NCI-H1105 (cell line): ENCODE data around the gene ATP1A1.

Source experiments
- DNase-seq: peaks from one replicate; lab custom pipeline; 2025; lab: John Stamatoyannopoulos, UW

Gene ATP1A1

DNA sequence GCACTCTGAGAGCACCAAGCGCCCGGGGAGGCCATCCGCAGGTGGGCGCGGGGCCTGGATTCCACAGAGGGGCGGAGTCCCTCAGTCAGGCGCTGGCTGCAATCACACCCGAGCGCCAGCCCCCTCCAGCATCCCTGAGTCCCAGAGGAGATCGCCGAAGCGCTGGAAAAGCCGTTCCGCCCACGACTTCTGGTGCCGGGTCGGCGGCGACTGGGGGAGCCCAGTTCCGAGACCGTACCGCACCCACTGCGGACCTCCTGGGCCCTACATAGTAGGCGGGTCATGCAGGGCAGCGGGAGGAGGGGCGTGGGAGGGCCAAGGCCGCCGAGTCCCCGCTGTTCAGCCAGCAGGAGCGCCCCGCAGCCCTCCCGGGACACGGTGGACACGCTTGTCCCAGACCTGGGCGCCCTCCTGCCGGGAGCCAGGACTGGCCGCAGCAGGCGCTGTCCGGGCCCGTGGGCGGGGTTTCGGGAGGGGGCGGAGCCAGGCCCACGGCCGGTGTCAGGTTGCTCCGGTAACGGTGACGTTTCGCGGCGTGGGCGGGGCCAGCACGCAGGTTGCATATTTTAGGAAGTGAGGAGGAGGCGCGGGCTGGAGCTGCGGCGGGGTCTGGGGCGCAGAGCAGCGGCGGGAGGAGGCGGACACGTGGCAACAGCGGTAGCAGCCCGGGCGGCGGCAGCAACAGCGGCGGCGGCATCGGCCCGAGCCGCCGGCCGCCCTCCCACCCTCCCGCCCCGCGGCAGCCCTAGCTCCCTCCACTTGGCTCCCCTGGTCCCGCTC lies at the start of gene ATP1A1:
Gene ATP1A1, plus strand, starts transcription at position 594 of the 780 bp plus-strand sequence. CDS start 268 bp downstream, outside the sequence.
- DNase-seq = peak; percentile 82

DNA sequence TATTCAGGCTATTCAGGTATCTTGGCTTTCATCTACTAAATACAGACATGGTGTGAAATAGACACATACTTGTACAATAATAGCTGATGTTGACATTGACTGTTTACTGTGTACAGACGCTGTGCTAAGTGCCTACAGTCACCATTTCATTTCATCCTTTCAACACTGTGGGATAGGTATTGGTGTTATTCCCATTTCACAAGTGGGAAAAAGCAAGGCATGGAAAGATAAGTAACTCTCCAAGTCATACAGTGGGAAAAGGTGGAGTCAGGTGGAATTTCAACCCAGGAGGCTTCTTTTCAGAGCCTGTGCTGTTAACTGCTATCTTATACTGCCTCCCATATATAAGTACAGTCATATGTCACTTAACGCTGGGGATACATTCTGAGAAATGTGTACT lies 49.6 kb upstream of the ATP1A1 start:
- DNase-seq = no peak

DNA sequence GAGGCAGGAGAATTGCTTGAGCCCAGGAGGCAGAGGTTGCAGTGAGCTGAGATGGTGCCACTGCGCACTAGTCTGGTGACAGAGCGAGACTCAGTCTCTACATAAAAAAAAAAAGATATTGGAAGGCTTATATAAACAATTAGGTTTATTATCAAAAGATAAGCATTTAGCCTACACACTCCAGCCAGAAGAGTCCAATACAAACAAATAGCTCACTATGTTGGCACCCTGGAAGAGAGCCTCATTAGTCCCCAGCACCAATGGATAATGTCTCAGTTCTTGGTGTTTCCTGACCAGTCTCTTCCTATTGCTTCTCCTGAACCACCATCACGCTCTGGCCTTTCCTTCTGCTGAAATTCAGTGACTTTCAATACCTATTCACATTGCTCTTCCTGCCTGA lies 48.6 kb upstream of the ATP1A1 start:
- no peak for DNase-seq

DNA sequence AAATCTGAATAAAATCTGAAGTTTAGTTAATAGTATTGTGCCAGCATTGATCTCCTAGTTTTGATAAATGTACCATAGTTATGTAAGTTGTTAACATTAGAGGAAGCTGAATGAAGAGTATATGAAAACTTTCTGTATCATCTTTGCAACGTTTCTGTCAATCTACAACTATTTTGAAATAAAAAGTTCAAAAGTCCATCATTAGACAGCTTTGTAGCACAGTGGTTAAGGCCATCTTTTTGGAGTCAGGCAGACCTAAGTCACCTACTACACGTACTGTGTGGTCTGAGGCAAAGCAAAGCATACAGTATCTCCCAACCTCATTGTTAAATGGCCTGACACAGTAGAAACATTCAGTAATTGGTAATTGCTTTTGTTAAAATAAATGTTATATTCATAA lies 47.9 kb upstream of the ATP1A1 start:
- no peak for DNase-seq

DNA sequence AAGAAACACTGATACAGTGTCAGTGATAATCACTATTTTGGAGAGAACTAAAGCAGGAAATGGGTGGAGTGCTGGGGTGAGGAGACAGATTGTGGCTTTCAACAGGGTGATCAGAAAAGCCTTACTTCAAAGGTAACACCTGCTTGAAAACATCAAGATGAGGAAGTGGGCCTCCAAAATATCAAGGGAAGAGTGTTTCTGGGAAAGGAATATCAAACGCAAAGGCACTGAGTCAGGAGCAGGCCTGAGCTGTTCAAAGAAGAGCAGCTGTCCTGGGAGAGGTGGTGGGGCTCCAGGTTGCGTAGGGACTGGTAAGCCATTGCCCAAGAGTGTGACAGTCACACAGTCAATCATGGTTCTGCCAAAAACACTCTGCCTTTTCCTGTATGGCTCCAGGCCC lies 47.1 kb upstream of the ATP1A1 start:
- no peak for DNase-seq

DNA sequence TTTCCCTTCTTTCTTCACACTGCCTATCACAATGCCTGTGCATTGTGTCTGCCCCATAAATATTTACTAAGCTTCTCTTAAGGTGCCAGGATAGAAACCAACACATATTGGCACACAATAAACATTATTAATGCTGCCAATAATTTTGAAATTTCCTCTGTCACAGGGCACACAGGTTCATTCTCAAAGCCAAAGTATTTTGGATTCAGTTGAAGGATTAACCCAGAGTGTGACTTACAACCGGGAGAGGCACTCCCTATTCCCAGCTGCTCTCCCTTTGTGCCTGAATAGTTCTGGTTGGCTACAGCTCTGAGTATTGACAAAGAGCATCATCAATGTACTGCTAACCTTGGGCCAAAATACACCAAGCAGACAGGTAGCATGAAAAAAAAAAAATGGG lies 46.6 kb upstream of the ATP1A1 start:
- DNase-seq = no peak

DNA sequence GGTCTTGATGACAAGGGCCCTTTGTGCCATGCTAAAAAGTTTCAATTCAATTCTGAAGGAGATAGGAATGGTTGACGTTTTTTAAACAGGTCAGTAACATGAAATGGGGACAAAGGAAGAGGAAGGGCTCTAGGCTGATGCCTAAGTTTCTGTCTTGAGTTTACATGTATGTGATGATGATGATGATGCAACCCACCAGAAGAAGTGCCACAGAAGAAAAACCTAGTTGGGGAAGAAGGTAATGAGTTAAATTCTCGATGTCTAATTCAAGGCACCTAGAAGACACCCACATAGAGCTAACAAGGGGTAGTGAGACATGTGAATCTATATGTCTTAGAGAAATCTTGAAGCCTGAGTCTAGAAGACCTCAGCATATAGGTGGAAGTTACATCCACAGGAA lies 44.4 kb upstream of the ATP1A1 start:
- no peak for DNase-seq

DNA sequence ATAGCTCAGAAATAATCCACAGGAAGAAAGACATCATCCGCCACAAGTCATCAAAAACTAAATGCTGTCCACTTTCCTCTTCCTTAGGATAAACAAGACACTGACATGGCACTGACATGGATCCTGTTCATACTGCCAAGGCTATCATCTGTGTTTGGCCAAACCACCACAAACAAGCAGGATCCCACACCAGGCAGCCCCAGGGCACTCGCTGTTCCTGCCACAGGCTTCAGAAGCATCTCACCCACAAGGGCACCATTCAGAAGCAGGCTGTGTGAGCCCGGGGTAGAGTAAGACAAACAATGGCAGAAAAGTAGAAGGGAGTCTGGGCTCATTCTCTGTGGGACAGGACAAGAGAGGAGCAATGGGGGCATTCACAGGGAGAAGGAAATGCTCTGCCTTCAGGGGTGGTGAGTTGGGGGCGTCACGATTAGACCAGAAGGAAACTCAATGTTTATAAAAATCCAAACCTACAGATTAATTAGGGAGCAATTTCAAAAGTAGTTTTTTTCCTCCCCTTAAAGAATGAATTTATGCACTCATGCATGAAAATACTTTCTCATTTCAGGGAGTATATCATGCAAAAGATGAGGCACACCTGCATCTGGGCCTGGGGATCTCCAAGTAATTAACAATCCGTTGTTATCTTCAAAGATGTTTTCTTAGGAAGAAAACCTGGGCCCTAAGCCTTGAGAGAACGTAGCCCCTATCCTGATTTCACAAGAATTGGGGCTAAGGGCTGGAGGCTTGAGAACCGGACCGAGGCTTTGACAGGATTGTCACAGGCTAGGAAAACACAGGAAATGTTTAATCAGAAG lies 43.3 kb upstream of the ATP1A1 start:
- DNase-seq = no peak

DNA sequence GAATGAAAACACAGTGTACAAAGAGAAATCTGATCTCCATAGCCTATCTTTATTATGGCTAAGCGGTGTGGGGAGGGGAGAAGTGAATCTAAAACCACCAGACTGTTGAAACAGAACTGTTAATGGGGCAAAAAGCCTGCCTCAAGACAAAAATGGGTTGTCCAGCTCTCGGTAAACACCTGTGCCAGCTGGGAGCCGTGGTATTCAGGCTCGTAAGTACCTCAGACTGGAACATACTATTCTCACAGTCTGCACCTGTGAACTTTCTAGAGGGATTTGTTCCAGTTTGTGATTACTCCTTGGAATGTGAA lies 42.7 kb upstream of the ATP1A1 start:
- DNase-seq = peak; percentile 18

DNA sequence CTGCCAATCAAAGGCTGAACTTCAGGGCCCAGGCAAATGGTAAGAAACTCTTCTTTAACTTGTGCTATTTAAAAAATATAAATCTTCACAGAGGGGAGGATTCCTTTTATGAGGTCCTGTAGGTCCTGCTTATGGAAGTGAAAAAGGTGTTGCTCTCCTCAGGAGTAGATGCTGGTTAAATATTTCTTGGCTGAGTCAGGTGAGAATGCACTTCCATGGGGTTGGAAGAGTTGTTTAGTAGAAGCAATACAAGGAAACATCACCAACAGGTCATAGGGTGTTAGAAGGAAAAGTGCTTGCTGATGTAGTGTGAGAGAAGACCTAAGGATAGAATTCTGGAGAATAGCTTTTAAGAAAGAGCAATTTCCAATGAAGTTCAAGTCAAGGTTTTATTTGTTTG lies 42.2 kb upstream of the ATP1A1 start:
- no peak for DNase-seq

DNA sequence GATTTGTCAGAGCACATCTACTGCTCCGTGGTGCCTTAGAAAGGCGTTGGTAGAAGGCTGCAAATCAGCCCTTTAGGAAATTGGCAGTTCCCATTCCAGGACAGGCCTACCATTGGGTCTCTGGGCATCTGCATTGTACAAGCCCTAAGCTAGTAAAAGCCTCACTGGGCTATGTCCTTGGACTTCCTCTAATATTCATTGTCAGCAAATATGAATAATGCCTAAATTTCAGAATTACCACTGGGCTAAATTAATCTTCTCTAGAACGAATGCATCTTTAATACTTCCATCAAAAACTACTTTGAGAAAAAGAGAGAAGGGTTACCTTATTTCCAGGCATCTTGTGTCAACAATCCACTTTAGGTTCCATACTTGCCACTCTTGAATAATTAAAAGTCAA lies 41.5 kb upstream of the ATP1A1 start:
- no peak for DNase-seq

DNA sequence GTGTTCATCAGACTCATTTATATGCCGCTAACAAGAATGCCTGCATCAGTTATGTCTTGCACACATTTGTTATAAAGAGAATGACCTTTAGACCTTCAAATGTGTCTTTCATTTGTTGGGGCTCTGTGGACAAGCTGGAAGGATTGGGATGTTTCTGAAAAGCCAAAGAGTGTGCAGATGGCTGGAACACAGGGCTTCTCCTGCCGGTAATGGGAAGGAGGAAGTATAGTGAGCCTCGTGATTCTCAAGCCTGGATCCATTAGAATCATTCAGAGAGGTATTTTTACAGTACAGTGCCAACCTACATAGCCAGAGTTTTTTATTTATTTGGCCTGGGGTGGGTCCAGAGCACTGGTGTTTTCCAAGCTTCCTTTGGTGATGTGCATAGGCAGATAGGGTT lies 40.6 kb upstream of the ATP1A1 start:
- no peak for DNase-seq

DNA sequence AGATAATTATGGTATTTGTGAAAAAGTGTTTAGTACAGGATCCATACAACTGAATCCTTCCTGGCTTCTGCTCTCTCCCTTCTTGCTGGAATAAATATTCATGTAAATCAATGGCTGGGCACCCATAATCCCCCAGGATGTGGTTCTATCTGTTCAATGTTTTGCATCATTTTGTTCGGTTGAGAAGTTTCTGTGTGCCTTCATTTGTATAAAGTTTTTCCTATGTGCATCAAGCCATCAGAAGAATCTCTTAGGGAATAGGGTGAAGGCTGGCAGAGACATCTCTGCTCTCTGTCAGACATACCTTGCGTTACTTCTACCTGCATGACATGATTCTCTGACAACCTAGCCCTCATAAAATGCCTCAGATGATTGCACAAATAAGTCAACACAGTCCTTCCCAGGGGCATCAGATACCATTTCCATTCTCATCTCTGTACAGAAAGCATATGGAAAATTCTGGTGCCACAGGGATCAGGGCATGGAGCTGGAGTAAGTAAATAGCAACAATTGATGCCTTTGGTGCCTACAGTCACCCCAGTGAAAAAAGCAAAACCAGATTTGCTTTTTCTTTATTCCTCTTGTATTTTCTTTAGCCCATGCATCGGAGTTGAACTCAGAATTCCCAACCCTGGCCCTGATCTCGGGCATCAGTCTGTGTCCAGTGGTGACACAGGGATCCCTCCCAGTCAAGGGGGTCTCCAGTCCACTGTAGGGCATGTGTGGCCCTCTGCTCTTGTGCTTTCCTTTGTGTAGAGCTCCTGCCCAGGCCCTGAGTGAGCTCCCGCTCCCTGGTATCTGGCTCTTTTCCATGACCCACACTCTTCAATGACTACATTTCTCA lies 39.7 kb upstream of the ATP1A1 start:
- DNase-seq = no peak

DNA sequence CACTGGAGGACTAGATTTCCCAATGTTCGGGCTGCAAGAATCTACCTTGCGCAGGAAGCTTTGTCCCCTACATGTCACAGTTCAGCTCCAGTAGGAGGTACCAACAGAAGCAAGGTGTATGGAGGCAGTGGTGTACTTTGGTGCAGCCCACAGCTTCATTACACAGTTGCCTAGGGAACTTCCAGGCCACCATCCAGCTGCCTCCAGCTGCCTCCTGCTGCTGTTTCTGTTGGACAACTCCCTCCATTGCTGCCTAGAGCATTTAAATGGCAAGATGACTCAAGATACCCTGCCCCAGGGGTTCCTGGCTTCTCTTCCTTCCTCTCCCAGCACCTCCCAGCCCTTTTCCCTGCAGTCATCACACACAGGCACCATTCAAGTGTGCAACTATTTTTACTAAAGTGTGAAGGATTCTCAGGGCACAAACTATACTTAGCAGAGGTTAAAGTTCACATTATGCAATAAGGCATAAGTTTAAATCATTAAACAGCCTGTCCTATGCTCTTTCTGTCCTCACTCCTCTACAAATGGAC lies 39.0 kb upstream of the ATP1A1 start:
- no peak for DNase-seq

DNA sequence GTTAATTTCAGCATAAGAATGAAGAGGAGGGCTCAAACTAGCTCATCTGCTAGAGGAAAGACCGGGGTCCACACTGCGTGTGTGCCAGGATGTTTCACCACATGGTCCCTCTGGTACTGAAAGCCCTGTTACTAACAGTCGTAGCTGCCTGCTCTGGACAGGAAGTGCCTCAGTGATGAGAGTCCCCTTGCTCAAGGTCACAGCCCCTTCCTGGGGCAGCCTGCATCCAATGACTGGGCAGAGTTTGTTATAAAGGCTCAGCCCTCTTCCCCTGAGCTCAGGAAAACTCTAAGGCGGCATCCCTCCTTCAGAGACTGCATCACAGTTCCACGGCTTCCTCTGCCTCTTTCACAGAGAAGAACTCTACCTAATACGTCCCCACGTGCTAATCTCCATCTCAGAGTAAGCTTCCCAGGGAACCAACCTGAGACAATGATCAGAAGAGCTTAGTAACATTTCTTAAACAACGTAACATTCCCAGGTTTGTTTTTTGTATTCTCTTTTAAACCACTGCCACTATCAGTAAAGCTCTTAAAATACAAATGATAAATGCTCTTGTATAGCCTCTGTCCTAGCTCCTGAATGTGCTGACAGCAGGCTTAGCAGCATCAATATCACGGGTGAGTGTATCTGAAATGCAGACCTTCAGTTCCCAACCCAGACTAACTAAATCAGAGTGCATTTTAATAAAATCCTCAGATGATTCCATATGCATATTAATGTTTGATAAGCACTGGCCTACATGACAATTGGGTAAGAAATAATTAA lies 38.0 kb upstream of the ATP1A1 start:
- DNase-seq = no peak

DNA sequence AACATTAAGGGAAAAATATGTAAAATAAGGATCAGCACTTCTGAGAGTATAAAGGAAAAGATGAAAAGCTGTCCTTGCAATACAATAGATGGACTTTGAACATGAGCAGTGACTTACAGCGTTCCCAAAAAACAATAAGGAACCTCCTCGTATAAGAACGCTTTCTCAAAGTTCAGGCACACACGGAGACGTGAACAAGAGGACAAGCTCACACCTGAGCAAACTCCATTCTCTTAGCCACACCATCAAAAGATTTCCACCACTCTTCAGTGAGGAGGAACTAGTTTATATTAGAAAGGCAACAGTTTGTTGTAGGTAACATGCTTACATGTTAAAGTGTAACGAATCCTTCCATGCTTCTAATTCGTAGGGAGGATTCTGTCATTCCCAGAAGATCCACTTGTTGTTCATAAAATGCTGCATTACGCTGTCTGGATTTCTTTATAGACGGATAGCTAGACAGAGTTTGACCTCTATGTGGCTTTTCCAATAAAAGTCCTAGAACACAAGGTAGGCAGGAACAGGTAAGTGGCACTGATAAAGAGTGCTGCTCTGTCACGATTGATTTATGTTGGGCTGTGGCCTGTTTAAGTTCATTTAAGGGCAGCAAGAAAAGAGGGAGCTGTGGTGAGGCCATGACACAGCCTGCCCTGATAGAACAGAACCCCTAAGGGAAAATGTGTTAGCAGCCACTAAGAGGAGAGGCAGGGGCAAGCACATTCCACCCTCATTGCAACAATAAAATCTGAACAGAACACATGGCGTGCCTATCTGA lies 37.0 kb upstream of the ATP1A1 start:
- no peak for DNase-seq

DNA sequence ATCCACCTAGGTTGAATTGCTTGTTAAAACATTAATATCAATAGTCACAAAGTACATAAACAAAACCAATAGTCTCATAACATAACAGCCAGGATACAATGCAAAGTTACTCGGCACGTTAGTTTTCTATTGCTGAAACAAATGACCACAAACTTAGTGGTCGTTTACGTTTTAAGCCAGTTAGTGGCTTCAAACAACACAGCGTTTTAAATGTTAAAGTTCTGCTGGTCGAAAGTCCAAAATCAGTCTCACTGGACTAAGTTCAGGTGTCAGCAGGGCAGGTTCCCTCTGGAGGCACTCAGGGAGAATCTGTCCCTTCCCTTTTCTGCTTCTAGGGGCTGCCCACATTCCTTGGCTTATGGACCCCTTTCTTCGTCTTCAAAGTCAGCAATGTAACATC lies 35.6 kb upstream of the ATP1A1 start:
- no peak for DNase-seq

DNA sequence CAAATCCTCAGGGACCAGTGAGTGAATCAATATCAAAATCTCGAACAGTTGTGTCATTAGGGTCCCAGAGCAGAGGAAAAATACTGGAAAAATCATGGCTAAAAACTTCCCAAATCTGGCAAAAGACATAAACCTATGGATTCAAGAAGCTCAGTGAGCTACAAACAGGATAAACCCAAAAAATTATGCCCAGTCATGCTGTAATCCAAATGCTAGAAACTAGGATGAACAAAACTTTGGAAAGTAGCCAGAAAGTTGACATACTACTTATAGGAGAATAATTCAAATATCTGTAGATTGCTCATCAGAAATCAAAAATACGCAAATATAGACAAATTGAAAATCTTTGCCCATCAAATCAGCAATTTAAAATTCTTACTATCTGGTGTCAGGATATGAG lies 34.6 kb upstream of the ATP1A1 start:
- DNase-seq = no peak

DNA sequence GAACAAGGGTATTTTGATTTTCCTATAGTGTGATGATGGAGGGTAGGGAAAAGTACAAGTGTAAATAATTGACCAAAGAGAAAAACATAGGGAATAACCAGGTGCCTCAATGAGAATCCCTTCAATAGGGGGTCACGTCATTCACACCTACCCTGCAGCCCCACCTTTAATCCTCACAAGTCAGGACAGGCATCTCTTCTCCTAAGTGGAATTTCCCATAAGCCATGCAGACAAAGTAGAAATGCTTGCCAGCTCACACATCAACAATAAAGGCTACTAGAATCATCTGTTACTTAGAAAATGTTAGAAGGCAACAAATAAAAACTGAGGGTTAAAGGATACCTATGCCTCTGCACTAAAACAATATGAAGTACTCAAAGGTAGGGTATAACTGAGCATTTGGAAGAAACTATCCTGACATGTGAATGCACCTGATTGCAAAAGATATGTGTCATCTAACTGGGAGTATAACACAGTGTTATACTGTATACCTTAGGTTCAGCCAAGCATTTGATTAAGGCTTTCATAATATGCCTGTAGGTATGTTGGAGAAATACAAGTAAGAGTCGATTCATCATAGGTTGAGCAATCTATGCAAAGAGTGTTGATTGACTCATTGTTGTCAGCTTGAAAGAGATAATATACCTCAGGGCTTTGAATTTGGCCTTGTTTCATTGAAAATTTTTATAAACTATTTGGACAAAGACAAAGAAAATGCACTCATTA lies 32.4 kb upstream of the ATP1A1 start:
- DNase-seq = no peak

DNA sequence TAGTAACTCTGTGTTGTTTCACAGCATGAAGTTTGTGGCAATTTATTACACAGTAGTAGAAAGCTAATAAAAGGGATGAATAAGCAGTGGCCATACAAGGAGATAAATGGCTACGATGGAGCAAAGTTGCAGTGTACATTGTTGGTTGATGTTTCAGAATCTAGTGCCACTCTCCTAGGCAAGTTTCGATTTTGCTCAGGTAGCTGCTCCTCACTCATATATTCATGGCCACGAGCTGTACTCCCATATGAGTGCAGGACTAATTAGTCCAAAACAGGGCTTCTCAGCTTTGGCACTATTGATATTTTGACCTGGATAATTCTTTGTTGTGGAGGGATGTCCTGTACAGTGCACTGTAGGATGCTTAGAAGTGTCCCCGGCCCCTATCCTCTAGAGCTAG lies 30.0 kb upstream of the ATP1A1 start:
- no peak for DNase-seq
